Mesangial cell (primary cell): ENCODE results near the gene EML3. TPM values are rescaled to one million over a fixed set of nuclear protein-coding genes. Genes with fewer than 3 reads are reported as not detected.

Experiments
- total RNA-seq: library from RNA; depleted of rRNA; stranded (reverse); fragments of >200 nt; gene quantifications from 2 replicates; pipeline ENCODE4 v1.2.3, GENCODE V29; 2015

Gene EML3
- 24.4 and 37.3 TPM in 2 replicates for total RNA-seq

GRCh38 chr11:62612366-62613290 lies at the start of gene EML3, which contains the start of gene ROM1:
TSS of gene EML3 (minus strand) at chr11:62612775. CDS start at chr11:62612457, 318 bp downstream.
TSS of gene ROM1 (plus strand) at chr11:62613257. CDS start at chr11:62613282, 25 bp downstream.

GRCh38 chr11:62645946-62646824 lies 33.6 kb upstream of the EML3 start, which contains the start of gene GANAB:
TSS of gene GANAB (minus strand) at chr11:62646613. CDS start at chr11:62646599, 14 bp downstream.

DNA sequence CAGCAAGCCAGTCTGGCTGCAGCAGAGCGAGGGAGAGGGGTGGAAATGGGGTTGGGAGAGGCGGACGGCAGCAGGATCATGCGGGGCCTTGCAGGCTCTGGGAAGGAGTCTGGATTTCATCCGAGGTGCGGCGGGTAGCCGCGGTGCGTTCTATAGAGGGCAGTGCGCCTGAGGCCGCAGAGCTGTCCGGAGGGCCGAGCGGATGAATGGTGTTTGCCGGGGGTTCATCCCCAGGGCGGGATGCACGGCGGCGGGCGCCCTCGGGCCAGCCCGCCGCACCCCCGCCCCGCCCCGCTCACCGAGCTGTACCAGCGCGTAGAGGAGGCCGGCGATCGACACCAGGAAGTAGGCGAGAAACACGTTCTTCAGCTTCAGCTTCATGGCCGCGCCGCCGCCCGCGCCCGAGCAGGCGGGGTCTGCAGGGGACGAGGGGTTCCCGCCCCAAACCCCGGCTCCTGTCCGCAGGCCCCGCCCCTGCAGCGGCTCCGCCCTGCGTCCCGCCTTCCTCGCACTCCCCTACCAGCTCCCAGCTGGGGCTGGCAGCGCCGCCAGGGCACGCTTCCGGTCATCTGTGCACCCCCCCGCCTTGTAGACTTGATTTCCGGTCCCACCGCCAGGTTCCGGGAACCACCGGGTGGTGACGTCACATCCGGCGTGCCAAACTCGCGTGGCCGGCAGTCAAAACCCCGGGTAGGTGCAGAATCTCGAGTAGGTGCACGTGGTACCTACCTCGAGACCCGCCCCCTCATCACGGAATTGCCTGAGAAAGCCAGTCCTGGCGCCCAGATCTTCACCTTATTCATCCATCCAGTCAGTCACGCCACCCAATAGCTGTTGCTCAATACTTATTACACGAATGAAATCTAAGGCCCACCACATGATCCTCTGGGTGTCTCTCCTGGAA lies 9.2 kb upstream of the EML3 start, which contains the start of gene B3GAT3:
Gene B3GAT3 (minus strand): TSS at position 420 of the 904 bp plus-strand sequence. CDS start 39 bp downstream, at position 381.

DNA sequence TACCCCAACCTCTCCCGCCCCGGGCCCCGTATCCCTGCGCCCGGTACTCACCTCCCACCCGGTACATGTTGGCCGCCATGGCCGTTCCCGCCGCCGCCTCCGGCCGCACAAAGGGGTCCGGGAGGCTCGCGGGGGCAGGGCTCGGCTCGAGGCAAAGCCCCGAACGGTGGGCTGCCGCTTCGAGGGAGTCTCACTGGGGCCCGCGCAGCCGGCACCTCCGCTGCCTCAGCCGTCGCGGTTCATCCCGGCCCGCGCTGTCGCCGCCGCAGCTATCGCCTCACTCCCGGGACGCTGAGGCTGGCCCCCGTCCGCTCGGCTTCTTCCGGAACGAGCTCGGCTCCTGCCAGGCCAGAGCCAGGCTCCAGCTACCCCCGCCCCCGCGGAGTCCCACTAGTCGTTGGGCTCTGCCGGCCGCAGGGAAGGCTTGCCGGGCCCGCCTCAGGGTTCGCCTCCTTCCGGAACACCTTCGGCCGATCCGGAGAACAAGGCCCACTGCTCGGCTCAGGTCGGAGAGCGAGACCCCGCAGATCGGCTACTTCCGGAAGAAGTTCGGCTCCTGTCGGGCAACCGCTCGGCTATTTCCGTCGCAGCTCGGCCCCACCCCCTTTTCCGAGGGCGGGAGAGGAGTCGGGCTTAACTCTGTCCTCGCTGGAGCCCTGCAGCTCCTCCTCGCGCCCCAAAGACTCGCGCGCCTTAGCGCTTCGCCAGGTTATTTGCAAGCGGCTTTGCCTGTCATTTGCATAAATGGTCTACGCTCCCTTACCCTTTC lies 11.0 kb downstream of the EML3 start, which contains the start of gene MTA2:
Gene MTA2 (minus strand): TSS at position 494 of the 769 bp plus-strand sequence. CDS start 415 bp downstream, at position 79.

DNA sequence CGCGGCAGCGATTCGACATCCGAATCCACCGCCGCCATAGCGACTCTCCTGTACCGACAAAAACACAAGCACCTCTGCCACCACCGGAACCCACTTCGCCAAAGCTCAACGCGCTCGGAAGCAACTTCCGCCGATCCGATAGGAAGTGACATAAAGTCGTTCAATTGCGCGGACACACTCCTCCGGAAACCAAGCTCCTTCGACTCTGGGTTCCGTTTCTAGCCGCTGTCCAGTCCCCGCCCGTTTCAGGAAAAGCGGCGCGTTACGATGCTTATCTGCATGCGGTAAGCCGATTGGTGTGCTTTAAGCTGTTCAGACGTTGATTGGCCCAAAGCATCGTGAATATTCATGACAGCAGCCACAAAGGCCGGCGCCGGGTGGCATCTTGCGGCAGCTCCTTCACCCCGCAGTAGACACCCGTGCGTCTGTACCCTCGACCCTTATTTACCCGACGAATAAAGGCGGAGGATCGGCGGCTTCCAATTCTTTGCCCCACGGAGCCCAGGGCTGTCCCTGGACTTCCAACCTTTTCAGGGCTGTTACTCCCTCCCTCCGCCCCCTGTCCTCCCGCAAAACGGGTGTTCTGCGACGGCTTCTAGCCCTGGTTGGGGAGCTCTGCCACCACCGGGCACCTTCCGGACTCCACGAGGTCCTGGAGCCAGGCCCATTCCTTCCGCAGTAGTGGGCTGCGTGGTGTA lies 21.0 kb downstream of the EML3 start, which contains the start of gene TUT1:
Gene TUT1 (minus strand): TSS at position 76 of the 698 bp plus-strand sequence. CDS start 38 bp downstream, at position 38.

GRCh38 chr11:62573592-62574362 lies 38.8 kb downstream of the EML3 start, which contains the start of gene EEF1G:
TSS of gene EEF1G (minus strand) at chr11:62573891. CDS start at chr11:62573842, 49 bp downstream.

Other genes with a start within 250 kb of the EML3 start
- not detected in 2 replicates for gene SCGB1A1, start 193.7 kb downstream of the EML3 start, total RNA-seq
- 374 and 612 TPM in 2 replicates for gene AHNAK, start 66.0 kb downstream of the EML3 start, total RNA-seq
- gene EEF1G, start 38.9 kb downstream of the EML3 start, total RNA-seq = 1,289 and 1,470 TPM in 2 replicates
- gene TUT1, start 21.3 kb downstream of the EML3 start, total RNA-seq = 6.8 and 14.1 TPM in 2 replicates
- gene MTA2, start 10.9 kb downstream of the EML3 start, total RNA-seq = 88.7 and 132 TPM in 2 replicates
- gene ROM1, start 482 bp upstream of the EML3 start, total RNA-seq = 1.1 and 5.7 TPM in 2 replicates
- 55.9 and 75.9 TPM in 2 replicates for gene B3GAT3, start 9.2 kb upstream of the EML3 start, total RNA-seq
- gene GANAB, start 33.8 kb upstream of the EML3 start, total RNA-seq = 213 and 293 TPM in 2 replicates
- 26.9 and 30.3 TPM in 2 replicates for gene INTS5, start 40.5 kb upstream of the EML3 start, total RNA-seq
- gene C11orf98, start 52.4 kb upstream of the EML3 start, total RNA-seq = 46.0 and 120 TPM in 2 replicates
- gene CSKMT, start 52.5 kb upstream of the EML3 start, total RNA-seq = 4.9 and 6.3 TPM in 2 replicates
- gene UQCC3, start 58.9 kb upstream of the EML3 start, total RNA-seq = 8.1 and 16.0 TPM in 2 replicates
- 4.1 and 6.0 TPM in 2 replicates for gene LBHD1, start 59.5 kb upstream of the EML3 start, total RNA-seq
- 130 and 271 TPM in 2 replicates for gene UBXN1, start 66.3 kb upstream of the EML3 start, total RNA-seq
- 0.16 and 0.38 TPM in 2 replicates for gene LRRN4CL, start 76.8 kb upstream of the EML3 start, total RNA-seq
- gene BSCL2, start 94.6 kb upstream of the EML3 start, total RNA-seq = 38.5 and 73.0 TPM in 2 replicates
- not detected in 2 replicates for gene GNG3, start 94.9 kb upstream of the EML3 start, total RNA-seq
- gene HNRNPUL2, start 114.7 kb upstream of the EML3 start, total RNA-seq = 12.0 and 14.0 TPM in 2 replicates
- 32.1 and 37.5 TPM in 2 replicates for gene TTC9C, start 115.7 kb upstream of the EML3 start, total RNA-seq
- gene ZBTB3, start 141.4 kb upstream of the EML3 start, total RNA-seq = 8.5 and 17.1 TPM in 2 replicates
- 110 and 131 TPM in 2 replicates for gene POLR2G, start 148.8 kb upstream of the EML3 start, total RNA-seq
- 20.4 TPM in 2 replicates for gene TAF6L, start 158.6 kb upstream of the EML3 start, total RNA-seq
- gene TMEM179B, start 174.6 kb upstream of the EML3 start, total RNA-seq = 63.1 and 78.8 TPM in 2 replicates
- 27.4 and 38.3 TPM in 2 replicates for gene TMEM223, start 179.2 kb upstream of the EML3 start, total RNA-seq
- 25.4 and 30.7 TPM in 2 replicates for gene NXF1, start 192.7 kb upstream of the EML3 start, total RNA-seq
- 28.8 and 36.9 TPM in 2 replicates for gene STX5, start 219.3 kb upstream of the EML3 start, total RNA-seq
- gene TEX54, start 220.1 kb upstream of the EML3 start, total RNA-seq = not detected in 2 replicates
- 46.3 and 77.6 TPM in 2 replicates for gene WDR74, start 226.8 kb upstream of the EML3 start, total RNA-seq